ENCODE results near the gene DNAJB9. TPM values are rescaled to one million over a fixed set of nuclear protein-coding genes. Genes with fewer than 3 reads are reported as not detected.

Gene DNAJB9
- total and polyA plus RNA-seq, 9 of the 15 experiments (the other 6 are each of a cell fraction or from before 2014, with no cell fraction given), result 4.3 to 34.2 (median 9.6) TPM

DNA sequence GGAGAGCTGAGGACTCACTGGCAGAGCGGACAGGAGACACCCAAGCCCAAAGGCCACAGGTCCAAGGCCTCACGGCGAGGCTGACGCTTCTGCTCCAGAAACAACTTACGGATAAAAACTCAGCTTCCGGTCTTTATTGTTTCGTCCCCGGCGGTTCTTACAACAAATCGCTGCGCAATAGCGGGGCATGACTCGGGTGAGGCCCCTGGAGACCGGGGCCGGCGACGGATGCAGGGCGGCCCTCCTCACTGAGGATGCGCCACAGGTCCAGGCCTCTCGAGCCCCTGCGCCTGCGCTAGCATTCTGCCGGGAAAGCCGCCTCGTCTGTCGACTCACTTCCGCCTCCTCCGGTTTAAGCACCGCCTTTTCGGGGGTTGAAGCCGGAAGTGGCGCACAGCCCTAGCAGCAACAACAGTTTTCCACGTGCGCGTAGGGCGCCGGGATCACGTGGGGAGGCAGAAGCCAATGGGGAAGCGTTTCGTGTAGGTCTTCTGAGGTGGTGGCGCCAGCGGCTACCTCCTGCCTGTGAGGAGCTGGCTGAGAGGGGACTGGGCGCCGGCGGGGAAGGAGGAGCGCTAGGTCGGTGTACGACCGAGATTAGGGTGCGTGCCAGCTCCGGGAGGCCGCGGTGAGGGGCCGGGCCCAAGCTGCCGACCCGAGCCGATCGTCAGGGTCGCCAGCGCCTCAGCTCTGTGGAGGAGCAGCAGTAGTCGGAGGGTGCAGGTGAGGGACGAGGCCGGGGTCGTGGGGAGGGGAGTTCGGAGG is at the start of gene DNAJB9, which contains the start of gene THAP5 (continued):
- TF ChIP-seq, protein P1, sequence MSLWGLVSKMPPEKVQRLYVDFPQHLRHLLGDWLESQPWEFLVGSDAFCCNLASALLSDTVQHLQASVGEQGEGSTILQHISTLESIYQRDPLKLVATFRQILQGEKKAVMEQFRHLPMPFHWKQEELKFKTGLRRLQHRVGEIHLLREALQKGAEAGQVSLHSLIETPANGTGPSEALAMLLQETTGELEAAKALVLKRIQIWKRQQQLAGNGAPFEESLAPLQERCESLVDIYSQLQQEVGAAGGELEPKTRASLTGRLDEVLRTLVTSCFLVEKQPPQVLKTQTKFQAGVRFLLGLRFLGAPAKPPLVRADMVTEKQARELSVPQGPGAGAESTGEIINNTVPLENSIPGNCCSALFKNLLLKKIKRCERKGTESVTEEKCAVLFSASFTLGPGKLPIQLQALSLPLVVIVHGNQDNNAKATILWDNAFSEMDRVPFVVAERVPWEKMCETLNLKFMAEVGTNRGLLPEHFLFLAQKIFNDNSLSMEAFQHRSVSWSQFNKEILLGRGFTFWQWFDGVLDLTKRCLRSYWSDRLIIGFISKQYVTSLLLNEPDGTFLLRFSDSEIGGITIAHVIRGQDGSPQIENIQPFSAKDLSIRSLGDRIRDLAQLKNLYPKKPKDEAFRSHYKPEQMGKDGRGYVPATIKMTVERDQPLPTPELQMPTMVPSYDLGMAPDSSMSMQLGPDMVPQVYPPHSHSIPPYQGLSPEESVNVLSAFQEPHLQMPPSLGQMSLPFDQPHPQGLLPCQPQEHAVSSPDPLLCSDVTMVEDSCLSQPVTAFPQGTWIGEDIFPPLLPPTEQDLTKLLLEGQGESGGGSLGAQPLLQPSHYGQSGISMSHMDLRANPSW (CRISPR knock-in tag; IDR thresholded peaks at IDR 0.05), result peak; percentile 83
- TF ChIP-seq, protein P2, sequence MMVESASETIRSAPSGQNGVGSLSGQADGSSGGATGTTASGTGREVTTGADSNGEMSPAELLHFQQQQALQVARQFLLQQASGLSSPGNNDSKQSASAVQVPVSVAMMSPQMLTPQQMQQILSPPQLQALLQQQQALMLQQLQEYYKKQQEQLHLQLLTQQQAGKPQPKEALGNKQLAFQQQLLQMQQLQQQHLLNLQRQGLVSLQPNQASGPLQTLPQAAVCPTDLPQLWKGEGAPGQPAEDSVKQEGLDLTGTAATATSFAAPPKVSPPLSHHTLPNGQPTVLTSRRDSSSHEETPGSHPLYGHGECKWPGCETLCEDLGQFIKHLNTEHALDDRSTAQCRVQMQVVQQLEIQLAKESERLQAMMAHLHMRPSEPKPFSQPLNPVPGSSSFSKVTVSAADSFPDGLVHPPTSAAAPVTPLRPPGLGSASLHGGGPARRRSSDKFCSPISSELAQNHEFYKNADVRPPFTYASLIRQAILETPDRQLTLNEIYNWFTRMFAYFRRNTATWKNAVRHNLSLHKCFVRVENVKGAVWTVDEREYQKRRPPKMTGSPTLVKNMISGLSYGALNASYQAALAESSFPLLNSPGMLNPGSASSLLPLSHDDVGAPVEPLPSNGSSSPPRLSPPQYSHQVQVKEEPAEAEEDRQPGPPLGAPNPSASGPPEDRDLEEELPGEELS (CRISPR knock-in tag; IDR thresholded peaks at IDR 0.05; ENCODE audit: borderline replicate concordance), result no peak; the same call in 1 of the 2 replicates
- TF ChIP-seq POU5F1 (IDR thresholded peaks at IDR 0.05; ENCODE audit: borderline replicate concordance, low read depth, low read length, partially characterized antibody) (peak; percentile 32), ETS2 (tag; IDR thresholded peaks at IDR 0.05; ENCODE audit: borderline replicate concordance, poor library complexity, severe bottlenecking) (no peak), SP2 (IDR thresholded peaks at IDR 0.05; ENCODE audit: extremely low read depth, low read depth, low read length, poor library complexity, severe bottlenecking) (no peak), ETV6 (IDR thresholded peaks at IDR 0.05; ENCODE audit: borderline replicate concordance in 1 of 2, low read depth in 2 of 2, low read length in 1 of 2) (peak; percentile 87 to 93; a peak in 3 of 4 replicates), ETV6 (CRISPR knock-in tag; IDR thresholded peaks at IDR 0.05; ENCODE audit: borderline replicate concordance) (no peak), NCOR1 (IDR thresholded peaks at IDR 0.05) (0 out of 2 replicates have a peak, but pooled peaks have one; percentile 5), POLR2H (tag; IDR thresholded peaks at IDR 0.05; ENCODE audit: low read depth) (peak; percentile 96), GABPB1 (CRISPR knock-in tag; IDR thresholded peaks at IDR 0.05) (peak; percentile 98), DACH1 (IDR thresholded peaks at IDR 0.05; ENCODE audit: partially characterized antibody) (no peak), NFE2L1 (tag; IDR thresholded peaks at IDR 0.05; ENCODE audit: borderline replicate concordance, low read depth) (no peak), TCF3 (CRISPR knock-in tag; IDR thresholded peaks at IDR 0.05) (peak; percentile 7), IRF2 (CRISPR knock-in tag; IDR thresholded peaks at IDR 0.05) (no peak)
- TF ChIP-seq, protein P3, sequence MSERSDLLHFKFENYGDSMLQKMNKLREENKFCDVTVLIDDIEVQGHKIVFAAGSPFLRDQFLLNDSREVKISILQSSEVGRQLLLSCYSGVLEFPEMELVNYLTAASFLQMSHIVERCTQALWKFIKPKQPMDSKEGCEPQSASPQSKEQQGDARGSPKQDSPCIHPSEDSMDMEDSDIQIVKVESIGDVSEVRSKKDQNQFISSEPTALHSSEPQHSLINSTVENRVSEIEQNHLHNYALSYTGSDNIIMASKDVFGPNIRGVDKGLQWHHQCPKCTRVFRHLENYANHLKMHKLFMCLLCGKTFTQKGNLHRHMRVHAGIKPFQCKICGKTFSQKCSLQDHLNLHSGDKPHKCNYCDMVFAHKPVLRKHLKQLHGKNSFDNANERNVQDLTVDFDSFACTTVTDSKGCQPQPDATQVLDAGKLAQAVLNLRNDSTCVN (CRISPR knock-in tag; IDR thresholded peaks at IDR 0.05), result no peak
- TF ChIP-seq, protein P4, sequence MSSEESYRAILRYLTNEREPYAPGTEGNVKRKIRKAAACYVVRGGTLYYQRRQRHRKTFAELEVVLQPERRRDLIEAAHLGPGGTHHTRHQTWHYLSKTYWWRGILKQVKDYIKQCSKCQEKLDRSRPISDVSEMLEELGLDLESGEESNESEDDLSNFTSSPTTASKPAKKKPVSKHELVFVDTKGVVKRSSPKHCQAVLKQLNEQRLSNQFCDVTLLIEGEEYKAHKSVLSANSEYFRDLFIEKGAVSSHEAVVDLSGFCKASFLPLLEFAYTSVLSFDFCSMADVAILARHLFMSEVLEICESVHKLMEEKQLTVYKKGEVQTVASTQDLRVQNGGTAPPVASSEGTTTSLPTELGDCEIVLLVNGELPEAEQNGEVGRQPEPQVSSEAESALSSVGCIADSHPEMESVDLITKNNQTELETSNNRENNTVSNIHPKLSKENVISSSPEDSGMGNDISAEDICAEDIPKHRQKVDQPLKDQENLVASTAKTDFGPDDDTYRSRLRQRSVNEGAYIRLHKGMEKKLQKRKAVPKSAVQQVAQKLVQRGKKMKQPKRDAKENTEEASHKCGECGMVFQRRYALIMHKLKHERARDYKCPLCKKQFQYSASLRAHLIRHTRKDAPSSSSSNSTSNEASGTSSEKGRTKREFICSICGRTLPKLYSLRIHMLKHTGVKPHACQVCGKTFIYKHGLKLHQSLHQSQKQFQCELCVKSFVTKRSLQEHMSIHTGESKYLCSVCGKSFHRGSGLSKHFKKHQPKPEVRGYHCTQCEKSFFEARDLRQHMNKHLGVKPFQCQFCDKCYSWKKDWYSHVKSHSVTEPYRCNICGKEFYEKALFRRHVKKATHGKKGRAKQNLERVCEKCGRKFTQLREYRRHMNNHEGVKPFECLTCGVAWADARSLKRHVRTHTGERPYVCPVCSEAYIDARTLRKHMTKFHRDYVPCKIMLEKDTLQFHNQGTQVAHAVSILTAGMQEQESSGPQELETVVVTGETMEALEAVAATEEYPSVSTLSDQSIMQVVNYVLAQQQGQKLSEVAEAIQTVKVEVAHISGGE (CRISPR knock-in tag; IDR thresholded peaks at IDR 0.05), result 0 out of 6 replicates have a peak, but pooled peaks of 1 of the 3 experiments have one; percentile 47

All from K562 (cell line).